ENCODE results near the gene ICAM3.

Gene ICAM3

DNA sequence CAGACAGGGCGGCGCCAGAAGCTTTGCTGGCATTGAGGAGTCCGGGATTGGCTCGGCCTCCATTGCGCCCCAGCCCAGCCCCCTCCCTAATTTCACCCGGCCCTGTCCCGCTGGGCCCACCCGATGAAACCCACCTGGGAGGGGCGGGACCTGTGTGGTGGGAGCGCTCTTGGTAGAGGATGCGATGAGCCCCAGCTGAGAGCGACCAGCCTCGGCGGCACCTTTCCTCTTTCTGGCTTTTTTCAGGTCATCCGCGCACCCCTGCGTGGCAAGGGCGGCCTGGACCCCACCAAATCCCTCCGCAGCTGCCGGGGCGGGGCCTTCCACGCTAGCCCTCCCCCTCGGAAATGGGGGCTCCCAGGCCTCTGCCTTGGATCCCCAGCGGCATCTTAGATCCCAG, 30.0 kb downstream of the ICAM3 start, which contains the start of gene ZGLP1:
ZGLP1 (minus strand) TSS at position 393 of the 400 bp plus-strand sequence.
- Histone ChIP-seq H3K9me2 (replicated peaks; ENCODE audit: insufficient read depth, low read length) (no peaks in the 10 kb centered on the region), H3K4me2 (ENCODE audit: low read depth, low read length, poor library complexity, severe bottlenecking) (no peak within 1 kb of the TSS), H3K9ac (ENCODE audit: low read length) (no peak within 1 kb of the TSS), H3K27me3 (ENCODE audit: low read length) (no peaks in the 10 kb centered on the region), H3K27ac (ENCODE audit: low read depth, low read length) (no peak within 1 kb of the TSS), H3K9me3 (ENCODE audit: insufficient read depth, low read length) (no peaks in the 10 kb centered on the region), H2AFZ (ENCODE audit: low read depth, low read length, severe bottlenecking) (no peak within 1 kb of the TSS), H3K79me2 (ENCODE audit: insufficient read depth, low read length) (no peaks in the 10 kb centered on the region), H4K20me1 (ENCODE audit: low read depth, low read length) (no peaks in the 10 kb centered on the region), H3K4me3 (ENCODE audit: insufficient read depth, low read length, poor library complexity, severe bottlenecking) (no peak within 1 kb of the TSS), H3K36me3 (ENCODE audit: low read length) (no peaks in the 10 kb centered on the region), H3F3A (ENCODE audit: insufficient read depth) (no peaks in the 10 kb centered on the region)
- TF ChIP-seq, protein P1, sequence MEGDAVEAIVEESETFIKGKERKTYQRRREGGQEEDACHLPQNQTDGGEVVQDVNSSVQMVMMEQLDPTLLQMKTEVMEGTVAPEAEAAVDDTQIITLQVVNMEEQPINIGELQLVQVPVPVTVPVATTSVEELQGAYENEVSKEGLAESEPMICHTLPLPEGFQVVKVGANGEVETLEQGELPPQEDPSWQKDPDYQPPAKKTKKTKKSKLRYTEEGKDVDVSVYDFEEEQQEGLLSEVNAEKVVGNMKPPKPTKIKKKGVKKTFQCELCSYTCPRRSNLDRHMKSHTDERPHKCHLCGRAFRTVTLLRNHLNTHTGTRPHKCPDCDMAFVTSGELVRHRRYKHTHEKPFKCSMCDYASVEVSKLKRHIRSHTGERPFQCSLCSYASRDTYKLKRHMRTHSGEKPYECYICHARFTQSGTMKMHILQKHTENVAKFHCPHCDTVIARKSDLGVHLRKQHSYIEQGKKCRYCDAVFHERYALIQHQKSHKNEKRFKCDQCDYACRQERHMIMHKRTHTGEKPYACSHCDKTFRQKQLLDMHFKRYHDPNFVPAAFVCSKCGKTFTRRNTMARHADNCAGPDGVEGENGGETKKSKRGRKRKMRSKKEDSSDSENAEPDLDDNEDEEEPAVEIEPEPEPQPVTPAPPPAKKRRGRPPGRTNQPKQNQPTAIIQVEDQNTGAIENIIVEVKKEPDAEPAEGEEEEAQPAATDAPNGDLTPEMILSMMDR (IDR thresholded peaks at IDR 0.05; ENCODE audit: insufficient read depth, low read length, poor library complexity, severe bottlenecking) = no peak
- no peak for TF ChIP-seq EZH2phosphoT487 (conservative IDR thresholded peaks at IDR 0.05; ENCODE audit: low read length)

DNA sequence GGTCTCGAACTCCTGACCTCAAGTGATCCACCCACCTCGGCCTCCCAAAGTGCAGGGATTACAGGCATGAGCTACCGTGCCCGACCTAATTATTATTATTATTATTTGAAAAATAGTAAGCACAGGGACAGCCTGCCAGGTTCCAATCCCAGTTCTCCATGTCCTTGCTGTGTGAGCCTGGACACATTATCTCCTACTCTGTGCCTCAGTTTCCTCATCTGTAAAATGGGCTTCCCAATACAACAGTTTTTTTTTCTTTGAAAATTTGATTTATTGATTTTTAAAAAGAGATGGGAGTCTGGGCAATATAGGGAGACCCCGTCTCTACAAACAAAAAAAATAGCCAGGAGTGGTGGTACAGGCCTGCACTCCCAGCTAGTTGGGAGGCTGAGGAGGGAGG, 33.1 kb downstream of the ICAM3 start:
- H3K36me3 ChIP-seq (ENCODE audit: low read length) = no peaks in the 10 kb centered on the region
- no peaks in the 10 kb centered on the region for H3K27me3 ChIP-seq (ENCODE audit: low read length)
- no peaks in the 10 kb centered on the region for H3K79me2 ChIP-seq (ENCODE audit: insufficient read depth, low read length)
- H3K9ac ChIP-seq (ENCODE audit: low read length) = no peak overlapping the region
- H3K9me2 ChIP-seq (replicated peaks; ENCODE audit: insufficient read depth, low read length) = no peaks in the 10 kb centered on the region
- no peaks in the 10 kb centered on the region for H4K20me1 ChIP-seq (ENCODE audit: low read depth, low read length)
- no peak overlapping the region for H3K27ac ChIP-seq (ENCODE audit: low read depth, low read length)
- H3K4me2 ChIP-seq (ENCODE audit: low read depth, low read length, poor library complexity, severe bottlenecking) = no peak overlapping the region
- H3F3A ChIP-seq (ENCODE audit: insufficient read depth) = no peaks in the 10 kb centered on the region
- TF ChIP-seq, protein P1 (IDR thresholded peaks at IDR 0.05; ENCODE audit: insufficient read depth, low read length, poor library complexity, severe bottlenecking) = no peak
- TF ChIP-seq EZH2phosphoT487 (conservative IDR thresholded peaks at IDR 0.05; ENCODE audit: low read length) = no peak
- no peak overlapping the region for H2AFZ ChIP-seq (ENCODE audit: low read depth, low read length, severe bottlenecking)
- H3K4me3 ChIP-seq (ENCODE audit: insufficient read depth, low read length, poor library complexity, severe bottlenecking) = no peak overlapping the region
- no peaks in the 10 kb centered on the region for H3K9me3 ChIP-seq (ENCODE audit: insufficient read depth, low read length)

DNA sequence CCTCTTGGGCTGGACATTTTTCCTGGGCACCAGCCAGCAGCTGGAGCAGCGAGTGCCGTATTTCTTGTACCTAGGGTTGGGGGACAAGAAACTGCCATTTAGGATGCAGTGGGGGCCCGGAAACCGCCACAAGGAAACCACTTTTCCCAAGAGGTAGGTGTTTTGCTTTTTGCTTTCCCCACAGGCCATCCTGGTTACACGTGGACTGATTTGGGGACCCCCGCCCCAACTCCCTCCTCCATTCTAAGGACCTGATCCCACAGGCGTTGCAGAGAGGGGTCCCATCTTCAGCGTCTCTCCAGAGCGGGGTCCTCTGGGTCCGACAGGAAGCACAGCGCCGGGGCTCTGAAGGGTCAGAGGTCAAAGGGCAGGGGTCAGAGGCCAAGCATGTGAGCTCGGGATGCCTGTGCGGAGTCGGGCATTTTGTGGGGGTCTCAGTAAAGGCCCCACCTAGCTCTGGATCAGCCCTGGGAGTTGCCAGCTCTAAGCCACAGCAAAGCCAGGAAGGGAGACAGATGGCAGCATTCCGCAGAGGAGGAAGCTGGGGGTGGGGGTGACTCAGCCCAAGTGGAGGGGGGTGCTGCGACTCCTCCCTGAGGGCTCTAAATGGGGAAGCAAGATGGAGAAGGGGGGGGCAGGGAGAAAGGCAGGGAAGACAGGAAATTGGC, 34.2 kb downstream of the ICAM3 start:
- no peaks in the 10 kb centered on the region for H4K20me1 ChIP-seq (ENCODE audit: low read depth, low read length)
- no peaks in the 10 kb centered on the region for H3K9me2 ChIP-seq (replicated peaks; ENCODE audit: insufficient read depth, low read length)
- no peak overlapping the region for H3K4me3 ChIP-seq (ENCODE audit: insufficient read depth, low read length, poor library complexity, severe bottlenecking)
- no peak overlapping the region for H3K4me2 ChIP-seq (ENCODE audit: low read depth, low read length, poor library complexity, severe bottlenecking)
- no peaks in the 10 kb centered on the region for H3K27me3 ChIP-seq (ENCODE audit: low read length)
- no peaks in the 10 kb centered on the region for H3K79me2 ChIP-seq (ENCODE audit: insufficient read depth, low read length)
- no peak overlapping the region for H2AFZ ChIP-seq (ENCODE audit: low read depth, low read length, severe bottlenecking)
- H3K9ac ChIP-seq (ENCODE audit: low read length) = no peak overlapping the region
- TF ChIP-seq, protein P1 (IDR thresholded peaks at IDR 0.05; ENCODE audit: insufficient read depth, low read length, poor library complexity, severe bottlenecking) = no peak
- TF ChIP-seq EZH2phosphoT487 (conservative IDR thresholded peaks at IDR 0.05; ENCODE audit: low read length) = no peak
- no peak overlapping the region for H3K27ac ChIP-seq (ENCODE audit: low read depth, low read length)
- no peaks in the 10 kb centered on the region for H3K36me3 ChIP-seq (ENCODE audit: low read length)
- H3F3A ChIP-seq (ENCODE audit: insufficient read depth) = no peaks in the 10 kb centered on the region
- no peaks in the 10 kb centered on the region for H3K9me3 ChIP-seq (ENCODE audit: insufficient read depth, low read length)

Measured in SU-DHL-6 (cell line).